ENCODE measurements around the gene PEDS1.
"Not testable (repeated sequence)": the region's sequence is repeated elsewhere in the genome, so short reads cannot be mapped to it uniquely, and the experiment has no call there.

The PEDS1 gene

DNA sequence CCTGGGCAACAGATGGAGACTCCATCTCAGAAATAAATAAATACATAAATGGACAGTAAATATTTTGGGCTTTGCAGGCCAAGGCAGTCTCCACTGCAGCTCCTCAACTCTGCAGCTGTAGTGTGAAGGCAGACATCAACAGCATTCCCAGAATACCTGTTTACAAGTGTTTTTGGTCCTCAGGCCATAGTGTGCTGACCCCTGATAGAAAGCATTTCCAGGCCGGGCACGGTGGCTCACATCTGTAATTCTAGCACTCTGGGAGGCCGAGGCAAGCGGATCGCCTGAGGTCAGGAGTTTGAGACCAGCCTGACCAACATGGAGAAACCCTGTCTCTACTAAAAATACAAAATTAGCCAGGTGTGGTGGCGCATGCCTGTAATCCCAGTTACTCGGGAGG, 18.4 kb downstream of the PEDS1 start:
- not testable (repeated sequence) for DNase-seq (ENCODE audit: low spot score)

DNA sequence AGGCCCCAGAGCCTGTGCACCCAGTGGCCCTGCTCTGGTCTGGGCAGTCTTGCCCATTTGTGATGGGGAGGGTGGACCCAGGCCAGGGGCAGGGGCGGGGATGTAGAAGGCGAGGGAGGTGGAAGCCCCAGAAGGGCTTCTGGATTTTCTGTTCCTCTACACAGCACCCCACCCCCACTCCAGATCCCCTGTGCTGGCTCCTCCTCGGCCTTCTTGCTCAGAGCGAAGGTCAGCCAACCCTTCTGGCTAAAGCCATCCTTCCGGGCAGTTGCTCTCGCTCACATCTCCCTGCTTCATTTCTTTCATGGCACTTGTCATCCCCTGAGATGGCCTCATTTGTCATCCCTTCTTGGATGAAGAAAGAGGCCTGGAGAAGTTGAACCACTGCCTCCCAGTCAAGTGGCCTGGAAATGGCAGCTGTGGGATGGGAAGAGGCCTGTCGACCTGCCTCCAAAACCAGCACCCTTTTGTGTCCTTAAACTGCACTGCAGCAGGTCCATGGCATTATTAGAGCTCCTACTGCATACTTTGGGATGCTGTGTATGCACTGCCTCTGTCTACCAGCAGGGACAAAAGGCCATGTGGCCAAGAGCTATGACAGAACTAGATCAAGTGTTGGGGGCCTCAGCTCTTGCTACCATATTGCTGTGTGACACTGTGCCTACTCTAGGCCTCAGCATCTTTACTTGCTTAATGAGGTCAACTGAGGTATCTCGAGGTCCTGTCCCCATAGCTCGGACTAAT, 19.9 kb downstream of the PEDS1 start:
- no peak for DNase-seq (ENCODE audit: low spot score)

DNA sequence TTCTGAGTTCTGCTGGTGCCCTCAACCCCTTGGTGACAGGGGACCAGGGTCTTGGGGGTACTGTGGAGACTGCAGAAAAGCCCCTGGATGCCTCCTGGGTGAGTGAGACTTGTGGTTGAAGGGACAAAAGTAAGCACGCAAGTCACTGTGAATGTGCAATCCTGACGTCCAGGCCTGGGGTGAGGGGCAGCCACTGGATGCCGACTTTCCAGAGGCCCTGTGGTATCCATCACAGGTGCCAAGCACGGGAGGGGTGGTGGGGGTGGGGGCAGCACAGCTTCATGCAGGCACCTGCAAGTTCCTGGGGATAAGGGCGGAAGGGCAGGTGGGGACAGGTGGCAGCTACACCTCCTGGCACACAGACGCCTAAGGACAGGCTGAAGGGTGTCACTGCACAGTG, 20.5 kb downstream of the PEDS1 start:
- no peak for DNase-seq (ENCODE audit: low spot score)

DNA sequence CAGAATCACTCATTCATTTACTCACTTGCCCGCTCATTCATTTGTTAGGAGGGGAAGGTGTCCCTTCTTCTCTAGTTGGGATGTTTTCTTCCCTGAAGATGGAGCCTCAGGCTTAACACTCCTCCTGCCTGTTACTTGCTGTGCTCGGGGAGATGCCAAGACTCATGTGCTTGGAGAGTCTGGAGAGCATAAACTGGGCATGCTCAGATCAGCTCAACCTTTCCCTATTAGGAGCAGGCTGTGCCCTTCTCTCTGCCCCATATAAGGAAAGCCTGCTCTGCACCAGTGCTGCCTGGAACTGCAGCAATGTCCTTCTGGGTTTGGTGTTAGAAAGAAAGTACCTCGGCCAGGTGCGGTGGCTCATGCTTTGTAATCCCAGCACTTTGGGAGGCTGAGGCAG, 22.5 kb downstream of the PEDS1 start:
- peak; percentile 64 for DNase-seq (ENCODE audit: low spot score)

DNA sequence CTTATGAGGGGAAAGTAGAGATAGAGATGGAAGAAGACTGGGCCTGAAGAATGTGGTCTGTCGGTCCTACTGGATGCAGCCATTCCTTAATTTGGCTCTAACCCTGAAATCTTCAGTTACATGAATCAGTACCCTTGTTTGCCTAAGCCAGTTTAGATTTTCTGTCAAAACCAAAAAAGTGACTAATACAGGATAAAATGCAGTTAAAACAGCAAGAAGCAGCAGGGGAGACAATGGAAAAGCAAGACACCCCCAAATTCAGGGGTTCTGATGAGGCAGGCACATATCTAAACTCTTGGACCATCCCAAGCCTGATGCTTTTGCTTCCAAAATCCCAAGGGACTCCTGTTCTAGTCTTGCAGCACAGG, 23.2 kb downstream of the PEDS1 start:
- DNase-seq (ENCODE audit: low spot score): no peak

DNA sequence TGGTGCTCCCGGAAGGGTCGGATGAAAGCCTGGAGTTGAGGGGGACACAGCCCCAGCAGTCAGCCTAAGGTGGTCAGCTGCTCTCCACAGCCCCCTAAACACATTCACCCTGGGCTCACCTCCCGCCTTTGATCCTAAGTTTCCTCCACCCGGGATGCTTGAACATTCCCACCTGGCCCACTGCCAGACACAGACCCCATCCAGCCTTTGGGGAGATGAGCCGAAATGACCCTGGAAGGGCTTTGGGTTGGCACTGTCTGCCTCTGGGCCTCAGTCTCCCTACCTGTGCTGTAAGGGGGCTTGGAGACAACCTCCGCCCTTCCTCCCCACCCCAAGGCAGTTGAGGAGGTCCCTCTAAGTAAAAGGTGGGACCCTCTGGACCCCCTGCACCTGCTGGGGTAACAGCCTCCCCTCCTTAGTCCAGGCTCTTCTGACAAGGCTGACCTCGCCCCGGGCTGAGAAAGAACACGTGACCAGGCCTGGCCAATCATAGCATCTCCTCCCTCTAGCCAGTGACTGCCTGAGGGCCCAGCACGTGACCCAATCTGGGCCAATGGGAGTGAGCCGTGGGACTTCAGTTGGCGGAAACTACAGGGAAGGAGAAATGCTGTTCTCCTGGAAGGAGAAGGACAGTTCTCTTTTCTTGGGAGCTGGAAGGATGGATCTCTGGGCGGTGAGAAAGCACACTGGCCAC, 23.7 kb downstream of the PEDS1 start:
- peak; percentile 64 for DNase-seq (ENCODE audit: low spot score)

DNA sequence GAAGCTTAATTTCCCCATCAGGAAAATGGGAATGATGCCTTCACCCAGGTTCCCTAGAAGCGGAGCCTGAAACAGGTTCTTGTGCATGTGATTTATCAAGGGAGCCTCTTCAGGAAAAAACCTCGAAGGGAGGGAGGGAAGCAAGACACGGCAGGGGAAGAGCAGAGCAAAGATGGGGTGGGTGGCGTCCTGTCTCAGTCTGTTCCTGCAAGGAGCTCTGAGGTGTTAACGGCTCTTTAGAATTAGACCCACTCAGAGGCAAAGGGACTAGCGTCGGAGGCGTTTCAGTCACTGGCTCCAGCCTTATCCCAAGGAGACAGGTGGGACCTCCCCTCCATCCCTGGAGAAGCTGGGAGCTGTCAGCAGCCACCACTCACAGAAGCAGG, 25.0 kb downstream of the PEDS1 start:
- DNase-seq (ENCODE audit: low spot score): no peak

DNA sequence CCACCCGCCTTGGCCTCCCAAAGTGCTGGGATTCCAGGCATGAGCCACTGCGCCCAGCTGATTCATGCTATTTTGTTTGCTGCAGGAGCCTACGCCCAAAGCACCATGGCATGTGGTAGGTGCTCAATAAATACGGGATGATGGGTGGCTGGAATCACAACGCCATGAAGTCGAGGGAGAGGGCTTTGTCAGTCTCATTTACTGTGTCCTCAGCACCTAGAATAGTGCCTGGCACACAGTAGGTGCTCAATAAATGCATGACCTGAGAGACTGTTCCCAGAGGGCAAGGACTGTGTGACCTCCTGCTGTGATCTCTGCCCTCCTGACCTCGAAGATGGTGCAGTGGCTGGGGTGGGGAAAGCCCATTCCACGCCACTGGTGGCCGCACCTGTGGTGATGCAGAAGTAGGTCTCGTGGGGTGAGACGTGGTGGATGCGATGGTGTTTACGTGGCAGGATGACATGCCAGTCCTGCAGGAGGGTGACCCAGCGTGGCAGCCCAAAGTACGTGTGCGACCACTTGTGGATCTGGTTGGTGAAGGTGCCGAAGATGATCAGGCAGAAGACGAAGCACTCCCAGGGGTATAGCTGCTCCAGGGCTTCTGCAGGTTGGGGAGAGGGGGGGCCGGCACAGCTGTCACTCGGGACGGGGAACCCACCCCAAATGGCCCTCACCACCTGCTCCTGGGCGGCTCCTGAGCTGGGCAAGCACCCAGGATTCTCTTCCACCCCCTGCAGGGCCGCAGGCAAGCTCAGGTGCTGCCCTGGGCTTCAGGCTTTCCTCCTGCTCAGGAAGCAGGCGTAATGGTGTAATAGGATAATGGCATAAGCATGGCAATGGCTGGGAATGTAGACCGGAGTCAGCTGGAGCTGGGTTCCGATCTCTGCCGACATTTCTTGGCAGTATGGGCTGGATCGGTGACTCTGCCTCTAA, 25.7 kb downstream of the PEDS1 start:
- DNase-seq (ENCODE audit: low spot score): no peak

DNA sequence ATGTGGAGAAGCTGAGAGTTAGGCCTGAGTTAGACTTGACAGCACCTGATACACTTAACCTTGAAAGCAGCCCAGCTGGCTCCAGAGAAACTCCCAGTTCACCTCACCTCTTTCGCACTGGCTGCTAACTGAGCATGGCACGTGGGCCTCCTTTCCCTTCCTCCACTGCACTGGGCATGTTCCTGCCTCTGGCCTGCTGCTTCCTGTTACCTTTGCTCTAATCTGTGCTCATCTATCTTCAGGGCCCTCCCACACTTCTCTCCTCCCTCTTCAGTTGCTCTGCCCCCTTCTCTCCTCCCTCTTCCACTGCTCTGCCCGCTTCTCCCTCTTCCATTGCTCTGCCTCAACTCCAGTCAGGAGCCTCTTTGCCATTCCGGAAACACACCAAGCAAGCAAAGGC, 26.9 kb downstream of the PEDS1 start:
- DNase-seq (ENCODE audit: low spot score): no peak

DNA sequence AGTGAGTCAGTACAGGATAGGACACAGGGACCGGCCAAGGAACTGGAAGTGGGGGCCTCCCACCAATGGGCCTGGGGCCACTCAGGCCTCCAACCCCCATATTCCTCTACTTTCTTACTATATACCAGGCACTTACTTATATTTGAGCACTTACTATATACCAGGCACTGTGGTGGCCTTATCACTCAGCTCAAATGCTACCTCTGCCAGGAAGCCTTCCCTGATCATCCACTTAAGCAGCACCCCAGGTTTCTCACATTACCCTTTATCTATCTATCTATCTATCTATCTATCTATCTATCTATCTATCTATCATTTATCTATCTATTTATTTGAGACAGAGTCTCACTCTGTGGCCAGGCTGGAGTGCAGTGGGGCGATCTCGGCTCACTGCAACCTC, 28.2 kb downstream of the PEDS1 start:
- no peak for DNase-seq (ENCODE audit: low spot score)

DNA sequence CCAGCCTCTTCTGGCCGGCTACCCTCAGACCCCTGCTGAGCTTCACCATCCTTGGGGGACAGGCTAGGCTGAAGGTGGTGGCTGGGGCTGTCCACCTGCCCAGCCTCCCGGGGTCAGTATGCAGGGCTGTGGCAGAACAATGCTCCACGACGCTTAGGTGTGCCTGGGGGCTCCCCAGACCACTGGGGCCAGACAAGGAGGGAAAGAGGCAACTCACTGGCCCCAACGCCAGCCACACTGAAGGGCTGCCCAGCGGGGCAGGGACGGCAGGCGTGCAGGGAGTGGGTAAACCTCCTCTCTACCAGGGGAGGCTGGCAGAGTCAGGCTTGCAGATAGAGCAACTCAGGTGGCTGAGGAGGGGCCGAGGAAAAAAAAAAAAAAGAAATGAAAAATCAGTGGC, 29.0 kb downstream of the PEDS1 start:
- DNase-seq (ENCODE audit: low spot score): no peak

DNA sequence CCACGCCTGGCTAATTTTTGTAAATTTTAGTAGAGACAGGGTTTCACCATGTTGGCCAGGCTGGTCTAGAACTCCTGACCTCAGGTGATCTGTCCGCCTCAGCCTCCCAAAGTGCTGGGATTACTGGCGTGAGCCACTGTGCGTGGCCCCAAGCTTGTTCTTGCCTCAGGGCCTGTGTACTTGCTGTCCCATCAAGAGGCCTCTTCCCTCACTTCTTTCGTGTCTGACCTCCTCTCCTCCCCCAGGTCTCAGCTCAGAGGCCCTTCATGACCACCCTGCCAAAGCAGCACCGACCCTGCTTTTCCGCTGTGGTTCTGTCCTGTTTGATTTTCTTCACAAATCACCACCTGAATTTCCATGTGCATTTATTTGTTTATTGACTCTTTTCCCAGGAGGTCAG, 30.1 kb downstream of the PEDS1 start:
- DNase-seq (ENCODE audit: low spot score): no peak

DNA sequence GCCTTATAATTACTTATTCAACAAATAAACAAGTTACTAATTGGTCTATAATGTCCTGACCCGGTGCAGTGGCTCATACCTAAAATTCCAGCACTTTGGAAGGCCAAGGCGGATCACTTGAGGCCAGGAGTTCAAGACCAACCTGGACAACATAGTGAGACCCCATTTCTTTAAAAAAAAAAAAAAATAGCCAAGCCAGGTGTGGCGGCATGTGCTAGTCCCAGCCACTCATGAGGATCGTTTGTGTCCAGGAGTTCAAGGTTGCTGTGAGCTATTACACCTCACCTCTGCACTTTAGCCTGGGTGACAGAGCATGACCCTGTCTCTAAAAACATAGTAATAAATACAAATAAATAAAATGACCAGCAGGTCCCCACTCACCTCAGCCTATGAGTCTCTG, 30.8 kb downstream of the PEDS1 start:
- no peak for DNase-seq (ENCODE audit: low spot score)

DNA sequence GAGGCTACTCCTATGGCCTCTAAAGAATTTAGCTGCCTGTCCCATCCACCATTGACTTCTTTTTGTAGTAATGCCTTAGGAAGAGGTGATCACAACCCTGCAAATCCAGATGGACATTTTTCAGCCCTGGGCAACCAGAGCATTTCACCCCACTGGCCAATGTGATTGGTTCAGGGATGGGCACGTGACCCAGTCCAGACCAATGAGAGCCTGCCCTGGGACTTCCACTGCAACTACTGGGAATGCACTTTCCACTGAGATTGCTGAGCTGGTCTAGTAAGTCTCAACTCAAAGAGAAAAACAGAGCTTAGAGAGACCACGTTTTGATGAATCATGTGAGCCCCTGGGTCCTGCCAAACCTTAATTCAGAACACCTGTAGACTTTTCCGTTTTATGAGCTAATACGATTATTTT, 31.7 kb downstream of the PEDS1 start:
- DNase-seq (ENCODE audit: low spot score): peak; percentile 56

DNA sequence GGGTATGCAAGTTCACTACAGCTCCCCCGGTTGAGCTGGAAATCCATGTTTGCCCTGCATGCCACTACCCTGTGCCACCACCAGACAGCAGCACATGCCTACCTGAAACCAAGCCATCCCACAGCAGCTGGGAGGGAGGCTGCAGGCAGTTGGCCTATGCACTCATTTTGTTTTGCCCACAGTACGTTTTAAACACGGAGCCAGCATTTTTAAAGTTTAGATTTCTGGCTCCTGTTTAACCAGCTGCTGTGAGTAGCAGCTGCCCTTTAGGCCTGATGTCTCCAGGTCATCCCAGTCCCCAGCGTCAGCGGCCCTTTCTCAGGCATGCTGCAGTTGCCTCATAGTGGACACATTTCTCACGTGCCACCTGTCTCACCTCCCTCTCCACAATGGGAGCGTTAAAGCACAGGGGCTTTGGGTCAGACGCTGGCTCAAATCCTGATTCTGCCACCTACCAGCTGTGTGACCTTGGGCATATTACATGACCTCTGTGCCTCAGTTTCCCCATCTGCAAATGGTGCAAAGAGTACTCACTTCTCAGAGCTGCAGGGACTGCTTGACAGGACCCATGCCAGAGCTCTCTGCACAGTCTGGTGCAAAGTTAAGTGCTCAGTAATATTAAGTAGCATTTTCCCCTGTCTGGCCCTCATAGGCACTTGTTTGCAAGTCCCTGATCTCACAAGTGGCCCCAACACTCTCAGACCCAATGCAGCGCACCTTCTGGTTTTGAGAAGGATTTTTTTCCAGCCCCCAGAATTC, 32.4 kb downstream of the PEDS1 start:
- peak; percentile 67 for DNase-seq (ENCODE audit: low spot score)

DNA sequence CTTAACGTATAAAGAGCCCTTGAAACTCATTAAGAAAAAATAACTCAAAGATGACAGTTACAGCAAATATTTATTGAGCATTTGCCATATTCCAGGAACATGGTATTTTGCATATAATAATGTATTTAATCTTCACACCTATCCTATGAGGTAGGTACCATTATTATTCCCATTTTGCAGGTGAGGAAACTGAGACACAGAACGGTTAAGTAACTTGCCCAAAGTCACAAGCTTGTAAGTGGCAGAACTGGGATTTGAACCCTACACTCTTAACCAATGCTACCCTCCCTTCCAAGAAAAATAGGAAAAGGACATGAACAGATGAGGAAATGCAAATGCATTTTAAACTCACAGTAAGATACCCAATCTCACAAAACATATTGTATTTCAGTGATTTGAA, 35.3 kb downstream of the PEDS1 start:
- no peak for DNase-seq (ENCODE audit: low spot score)

DNA sequence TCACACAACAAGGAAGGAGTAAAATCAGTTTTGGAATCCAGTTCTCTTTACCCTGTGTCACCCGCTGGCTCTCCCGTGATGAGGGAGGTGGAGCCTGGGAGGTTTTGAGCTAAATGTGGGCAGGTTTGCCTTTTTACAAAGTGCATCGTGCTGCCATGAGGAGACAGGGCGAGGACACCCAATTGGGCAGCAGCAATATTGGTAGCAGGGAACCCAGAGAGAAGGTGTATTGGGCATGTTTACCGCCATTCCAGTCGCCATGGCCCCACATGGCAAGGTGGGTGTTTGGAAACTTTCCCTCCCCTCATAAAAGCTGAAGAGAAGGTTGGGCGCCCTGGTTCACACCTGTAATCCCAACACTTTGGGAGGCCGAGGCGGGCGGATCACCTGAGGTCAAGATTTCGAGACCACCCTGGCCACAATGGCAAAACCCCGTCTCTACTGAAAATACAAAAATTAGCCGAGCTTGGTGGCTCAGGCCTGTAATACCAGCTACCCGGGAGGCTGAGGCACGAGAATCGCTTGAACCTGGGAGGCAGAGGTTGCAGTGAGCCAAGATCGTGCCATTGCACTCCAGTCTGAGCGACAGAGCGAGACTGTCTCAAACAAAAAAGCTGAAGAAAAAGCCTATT, 37.0 kb downstream of the PEDS1 start:
- no peak for DNase-seq (ENCODE audit: low spot score)

DNA sequence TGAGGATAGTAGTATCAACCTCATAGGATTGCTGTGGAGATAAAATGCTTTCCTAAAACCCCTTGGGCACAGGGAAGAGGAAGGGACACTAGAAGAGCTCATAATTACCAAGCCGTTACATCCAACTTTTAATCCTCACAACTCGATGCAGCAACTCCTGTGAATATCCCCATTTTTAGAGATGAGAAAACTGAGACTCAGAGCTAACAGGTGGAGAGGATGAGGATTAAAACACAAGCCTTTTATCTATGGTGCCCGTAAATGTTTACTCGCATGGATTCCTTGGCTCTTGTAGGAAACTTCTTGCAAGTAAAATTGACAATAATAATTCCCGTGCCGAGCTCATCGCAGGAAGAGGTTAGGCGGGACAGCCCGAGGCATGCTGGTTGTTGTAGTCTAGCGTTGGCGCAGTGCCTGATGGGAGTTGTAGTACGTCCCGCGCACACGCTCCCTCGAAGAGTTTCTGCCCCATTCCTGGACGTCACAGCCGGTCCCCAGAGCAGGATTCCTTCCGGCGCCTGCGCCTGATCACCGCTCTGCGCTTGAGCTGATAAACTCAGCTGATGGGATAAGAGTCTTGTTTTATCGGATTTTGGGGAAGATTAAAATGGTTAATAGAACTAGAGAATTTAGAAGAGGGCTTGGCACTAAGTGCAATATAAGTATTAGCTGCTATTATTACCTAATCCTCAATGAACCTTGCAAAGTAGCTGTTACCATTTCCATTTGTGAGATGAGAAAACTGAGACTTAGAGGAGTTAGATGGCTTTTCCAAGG, 37.7 kb downstream of the PEDS1 start:
- DNase-seq (ENCODE audit: low spot score): peak; percentile 93

DNA sequence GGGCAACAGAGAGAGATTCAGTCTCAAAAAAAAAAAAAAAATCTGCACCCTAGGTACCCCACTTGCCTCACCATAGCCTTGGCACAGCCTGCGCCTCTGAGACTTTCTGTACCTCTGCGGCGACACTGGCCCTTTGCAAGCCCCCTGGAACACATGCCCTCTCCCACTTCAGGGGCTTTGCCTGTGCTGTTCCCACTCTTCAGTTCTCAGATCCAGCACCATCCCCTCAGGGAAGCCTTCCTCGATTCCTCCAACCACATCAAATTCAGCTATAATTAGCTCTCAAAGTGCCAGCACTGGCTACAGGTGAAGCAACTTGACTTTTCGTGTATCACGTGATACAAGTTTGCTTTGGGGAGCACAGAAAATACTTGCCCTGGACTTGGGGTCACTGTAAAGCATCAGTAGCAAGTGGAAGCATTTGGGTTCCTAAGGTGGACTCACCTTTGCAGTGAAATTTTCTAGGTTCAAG, 38.4 kb downstream of the PEDS1 start:
- no peak for DNase-seq (ENCODE audit: low spot score)

DNA sequence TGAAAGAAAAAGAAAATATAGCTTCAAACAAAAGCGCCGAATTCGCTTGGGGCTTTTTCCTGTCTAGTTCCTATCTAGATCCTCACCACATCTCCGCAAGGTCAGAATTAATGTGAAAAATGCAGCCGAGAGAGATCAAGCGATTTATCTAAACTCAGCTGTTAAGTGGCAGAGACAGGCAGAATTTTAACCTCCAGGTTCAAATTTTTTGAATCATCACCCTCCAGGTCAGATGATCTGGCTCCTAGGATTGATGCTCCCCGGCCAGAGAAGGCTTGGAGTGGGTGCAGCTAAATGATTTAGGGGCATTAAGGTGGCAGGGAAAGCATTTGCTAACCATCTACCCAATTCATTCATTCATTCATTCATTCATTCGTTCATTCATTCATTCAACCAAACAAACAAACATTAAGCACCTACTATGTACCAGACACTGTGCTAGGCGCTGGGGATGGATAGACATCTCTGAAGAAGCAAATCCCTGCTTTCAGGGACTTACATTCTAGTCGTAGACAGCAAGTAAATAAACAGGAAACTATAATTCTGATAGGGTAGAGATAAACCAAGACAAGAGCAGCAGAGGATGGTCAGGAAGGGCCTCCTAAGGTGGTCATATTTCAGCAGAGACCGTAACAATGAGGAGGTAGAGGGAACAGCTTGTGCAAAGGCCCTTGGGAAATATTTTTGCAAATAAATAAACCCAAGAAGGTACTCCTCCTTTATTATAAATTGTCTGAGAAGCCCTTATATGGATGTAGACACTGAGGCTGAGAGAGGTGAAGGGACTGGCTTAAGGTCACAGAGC, 39.9 kb downstream of the PEDS1 start:
- no peak for DNase-seq (ENCODE audit: low spot score)
